CD4-positive, alpha-beta T cell (primary cell): ENCODE data around the gene MAP7D2. TPM values are rescaled to one million over a fixed set of nuclear protein-coding genes. Genes with fewer than 3 reads are reported as not detected.

Source experiments
- ATAC-seq: fragments of 200-7000 bp; cut with Tn5 transposase; one replicate; pipeline ENCODE4 v1.10.0; 2022; ENCODE audit warnings: mild to moderate bottlenecking; ENCODE audit not compliant: poor library complexity
- CTCF ChIA-PET: fragments of 350-600 bp; sonication (Branson Sonifier 250); formaldehyde crosslinking; loops from one replicate; lab custom pipeline; 2021; ENCODE audit warnings: antibody characterized with exemption, inconsistent platforms; lab: Charles Lee
- POLR2A ChIA-PET: fragments of 350-600 bp; sonication (Branson Sonifier 250); formaldehyde crosslinking; loops from one replicate; lab custom pipeline; 2021; ENCODE audit warnings: antibody characterized with exemption, inconsistent platforms; lab: Charles Lee
- DNase-seq, 14 experiments: peaks; one replicate each; pipeline ENCODE4 v3.0.0-alpha.2; 2013 to 2020; ENCODE audit warnings: mixed read lengths in 2 of 14
- H3K27ac ChIP-seq, 2 donors: one replicate each; pipeline versions ENCODE4 v1.5.1 to v1.7.0; 2013; ENCODE audit warnings: low read length in 2 of 2, low read depth in 1 of 2, mild to moderate bottlenecking in 1 of 2
- H3K27me3 ChIP-seq, 2 experiments: 1 replicate in 1 of 2; 2 replicates in 1 of 2; pipeline versions ENCODE4 v1.6.1 to v1.7.0; 2013; ENCODE audit warnings: low read length in 2 of 2, control low read depth in 1 of 2, mild to moderate bottlenecking in 1 of 2, moderate library complexity in 1 of 2; ENCODE audit not compliant: insufficient read depth in 2 of 2, control insufficient read depth in 1 of 2
- H3K36me3 ChIP-seq: one replicate; pipeline ENCODE4 v1.6.1; 2013; ENCODE audit warnings: low read length, control low read depth; ENCODE audit not compliant: insufficient read depth
- H3K4me1 ChIP-seq: one replicate; pipeline ENCODE4 v1.6.1; 2013; ENCODE audit warnings: low read length, control low read depth; ENCODE audit not compliant: insufficient read depth
- H3K4me3 ChIP-seq: one replicate; pipeline ENCODE4 v1.5.1; 2013; ENCODE audit warnings: mild to moderate bottlenecking, low read length, moderate library complexity
- H3K9me3 ChIP-seq, 2 experiments: 1 replicate in 1 of 2; 2 replicates in 1 of 2; pipeline versions ENCODE4 v1.6.1 to v1.7.0; 2013; ENCODE audit warnings: low read length in 2 of 2, mild to moderate bottlenecking in 2 of 2, control low read depth in 1 of 2, moderate library complexity in 1 of 2; ENCODE audit not compliant: control insufficient read depth in 1 of 2, insufficient read depth in 1 of 2
- H3K27ac Mint-ChIP-seq: one replicate; pipeline ENCODE4 v1.8.0; 2020; ENCODE audit warnings: mixed read lengths
- H3K27me3 Mint-ChIP-seq: one replicate; pipeline ENCODE4 v1.8.0; 2021; ENCODE audit warnings: mixed read lengths
- H3K36me3 Mint-ChIP-seq: one replicate; pipeline ENCODE4 v1.8.0; 2021; ENCODE audit warnings: low read depth, mixed read lengths
- H3K4me1 Mint-ChIP-seq: one replicate; pipeline ENCODE4 v1.8.0; 2021; ENCODE audit warnings: low read depth, mixed read lengths
- H3K4me3 Mint-ChIP-seq: one replicate; pipeline ENCODE4 v1.8.0; 2020; ENCODE audit warnings: mild to moderate bottlenecking, mixed read lengths
- H3K9me3 Mint-ChIP-seq: one replicate; pipeline ENCODE4 v1.8.0; 2020; ENCODE audit warnings: mixed read lengths
- CTCF ChIP-seq: fragments of 200-600 bp; IDR thresholded peaks from one replicate; pipeline ENCODE4 v1.8.0; 2022; ENCODE audit warnings: antibody characterized with exemption, mild to moderate bottlenecking
- intact Hi-C, 2 experiments: fragments of 100-400 bp; cut with DNase I in 1 of 2; cut with micrococcal nuclease in 1 of 2; formaldehyde crosslinking; loops; one replicate each; pipeline versions ENCODE4 v1.15.1 to v1.9.0; 2023 to 2025; cut with DNase I, micrococcal nuclease
- total RNA-seq, 174 experiments: library from RNA in 2 of 174; stranded (reverse) in 2 of 174; gene quantifications; one replicate each; pipeline ENCODE4 v1.2.3 and lab custom pipeline; 2021 to 2026

The MAP7D2 gene
- total RNA-seq, 2 experiments from 2014 or later, result 0.11 to 0.17 TPM

GRCh38 chrX:20011608-20012007 lies 105.1 kb downstream of the MAP7D2 start:
- Histone ChIP-seq H3K4me1 (no peaks in the 10 kb centered on the region), H3K27ac (no peak overlapping the region), H3K4me3 (no peak overlapping the region), H3K27me3 (no peaks in the 10 kb centered on the region), H3K9me3 (no peaks in the 10 kb centered on the region), H3K36me3 (no peaks in the 10 kb centered on the region)
- no peak overlapping the region for H3K4me3 Mint-ChIP-seq
- H3K9me3 Mint-ChIP-seq, result peaks cover 6% of the 10 kb centered on the region
- H3K27me3 Mint-ChIP-seq, result no peaks in the 10 kb centered on the region
- no peak overlapping the region for H3K27ac Mint-ChIP-seq
- ATAC-seq (no peak), DNase-seq (no peak)
- TF ChIP-seq CTCF, result no peak
- CTCF ChIA-PET, result no interaction called here
- H3K36me3 Mint-ChIP-seq, result peaks cover 3% of the 10 kb centered on the region
- no peaks in the 10 kb centered on the region for H3K4me1 Mint-ChIP-seq
- intact Hi-C loops, result no loop called here
- POLR2A ChIA-PET, result no interaction called here

GRCh38 chrX:20007962-20008622 lies 108.6 kb downstream of the MAP7D2 start:
- Mint-ChIP-seq H3K27me3 (no peaks in the 10 kb centered on the region), H3K36me3 (no peaks in the 10 kb centered on the region), H3K27ac (no peak overlapping the region), H3K9me3 (no peaks in the 10 kb centered on the region), H3K4me3 (no peak overlapping the region), H3K4me1 (no peaks in the 10 kb centered on the region)
- ChIA-PET POLR2A (no interaction called here), CTCF (no interaction called here)
- Histone ChIP-seq H3K9me3 (no peaks in the 10 kb centered on the region), H3K27me3 (no peaks in the 10 kb centered on the region), H3K27ac (no peak overlapping the region), H3K36me3 (no peaks in the 10 kb centered on the region), H3K4me3 (no peak overlapping the region), H3K4me1 (no peaks in the 10 kb centered on the region)
- DNase-seq, result no peak
- ATAC-seq, result no peak
- intact Hi-C loops, result no loop called here
- no peak for TF ChIP-seq CTCF

GRCh38 chrX:20005883-20006282 lies 110.8 kb downstream of the MAP7D2 start:
- ATAC-seq, result no peak
- H3K27ac ChIP-seq, result no peak overlapping the region
- H3K4me1 ChIP-seq, result no peaks in the 10 kb centered on the region
- ChIA-PET CTCF (no interaction called here), POLR2A (no interaction called here)
- DNase-seq, result no peak
- no peaks in the 10 kb centered on the region for H3K9me3 ChIP-seq
- no peaks in the 10 kb centered on the region for H3K36me3 Mint-ChIP-seq
- H3K27ac Mint-ChIP-seq, result no peak overlapping the region
- no peaks in the 10 kb centered on the region for H3K27me3 ChIP-seq
- no peak overlapping the region for H3K4me3 Mint-ChIP-seq
- no peaks in the 10 kb centered on the region for H3K9me3 Mint-ChIP-seq
- no peak for TF ChIP-seq CTCF
- no peak overlapping the region for H3K4me3 ChIP-seq
- intact Hi-C loops, result no loop called here
- no peaks in the 10 kb centered on the region for H3K27me3 Mint-ChIP-seq
- H3K4me1 Mint-ChIP-seq, result no peaks in the 10 kb centered on the region
- H3K36me3 ChIP-seq, result no peaks in the 10 kb centered on the region
